ENCODE measurements around the gene DLGAP3. TPM values are rescaled to one million over a fixed set of nuclear protein-coding genes. Genes with fewer than 3 reads are reported as not detected.
"Not testable (repeated sequence)": the region's sequence is repeated elsewhere in the genome, so short reads cannot be mapped to it uniquely, and the experiment has no call there.

Gene DLGAP3
- polyA plus RNA-seq, 4 donors: 2.0 to 3.0 (median 2.4) TPM

DNA sequence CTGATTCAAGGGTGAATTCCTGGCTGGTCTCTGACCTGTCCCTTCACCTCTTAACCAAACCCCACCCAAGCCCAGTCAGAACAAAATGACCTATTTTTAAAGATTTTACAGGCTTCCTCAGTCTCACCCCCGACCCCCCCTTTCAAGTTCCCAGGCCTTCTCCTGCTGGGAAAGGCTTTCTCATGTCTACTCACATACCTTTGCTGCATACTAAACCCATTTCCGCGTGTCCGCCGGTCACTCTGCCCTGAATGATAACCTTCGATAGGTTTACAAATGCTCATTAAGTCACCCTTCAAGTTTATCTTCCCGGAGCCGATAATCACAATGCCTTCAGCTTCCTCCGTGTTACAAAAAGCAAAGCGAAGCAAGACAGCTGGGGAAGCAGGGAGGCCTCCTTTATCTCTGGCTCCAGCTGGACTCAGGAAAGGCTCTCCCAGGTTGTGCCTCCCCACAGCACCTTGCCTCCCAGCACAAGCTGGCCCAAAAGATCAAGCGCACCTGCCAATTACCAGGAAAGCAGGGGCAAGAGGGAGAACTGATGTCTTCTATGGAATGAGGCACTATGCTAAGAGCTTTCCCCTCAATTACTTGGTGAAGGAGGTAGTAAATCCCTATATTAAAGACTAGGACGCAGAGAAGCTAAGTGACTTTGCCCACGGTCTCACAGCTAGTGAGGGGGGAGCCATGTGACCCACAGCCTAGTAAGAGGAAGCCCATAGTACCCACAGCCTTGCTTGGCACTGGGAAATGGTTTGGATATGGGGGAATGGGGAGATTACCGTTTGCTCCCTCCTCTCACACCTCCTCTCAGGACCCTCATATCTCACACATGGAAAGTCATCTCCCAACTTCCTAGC, 85.8 kb downstream of the DLGAP3 start:
- no peak for DNase-seq (ENCODE audit: low read depth in 4 of 4, low spot score in 3 of 4)

DNA sequence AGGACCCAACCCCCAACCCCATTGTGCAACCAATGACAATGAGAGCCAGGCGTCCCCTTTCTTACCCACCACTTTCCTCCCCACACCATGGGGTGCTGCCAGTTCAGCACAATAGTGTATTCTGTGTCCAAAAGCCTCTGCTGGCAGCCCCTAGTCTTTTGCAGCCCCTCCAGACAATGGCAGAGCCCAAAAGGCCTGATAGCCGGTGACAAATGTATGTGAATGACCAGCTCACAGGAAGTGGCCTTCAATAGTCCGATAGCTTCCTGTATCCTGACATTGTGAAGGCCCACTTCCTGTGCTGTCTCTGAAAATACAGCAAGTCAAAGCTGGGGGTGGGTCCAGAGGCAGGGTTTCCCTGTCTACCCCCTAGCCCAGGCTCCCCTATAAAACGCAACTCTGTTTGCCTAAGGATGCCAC, 86.5 kb downstream of the DLGAP3 start:
- DNase-seq (ENCODE audit: low read depth in 4 of 4, low spot score in 3 of 4): no peak

DNA sequence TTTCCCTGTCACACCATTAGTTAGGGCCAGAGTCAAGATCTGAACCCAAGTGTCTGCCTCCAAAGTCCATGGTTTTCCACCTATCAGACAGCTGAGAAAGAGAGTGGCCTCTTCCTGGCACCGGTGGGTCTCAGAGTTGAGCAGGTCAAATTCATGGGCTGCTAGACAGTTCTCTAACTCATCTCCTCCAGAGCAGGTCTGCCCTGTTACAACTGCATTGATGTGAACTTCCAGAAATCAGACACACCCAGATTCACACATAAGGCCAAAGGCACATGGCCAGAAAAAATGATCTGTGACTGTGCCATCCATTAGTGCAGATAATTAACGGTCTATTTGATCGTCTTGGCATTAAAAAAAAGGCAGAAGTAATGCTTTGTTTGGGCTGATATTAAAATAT, 87.4 kb downstream of the DLGAP3 start:
- no peak for DNase-seq (ENCODE audit: low read depth in 4 of 4, low spot score in 3 of 4)

DNA sequence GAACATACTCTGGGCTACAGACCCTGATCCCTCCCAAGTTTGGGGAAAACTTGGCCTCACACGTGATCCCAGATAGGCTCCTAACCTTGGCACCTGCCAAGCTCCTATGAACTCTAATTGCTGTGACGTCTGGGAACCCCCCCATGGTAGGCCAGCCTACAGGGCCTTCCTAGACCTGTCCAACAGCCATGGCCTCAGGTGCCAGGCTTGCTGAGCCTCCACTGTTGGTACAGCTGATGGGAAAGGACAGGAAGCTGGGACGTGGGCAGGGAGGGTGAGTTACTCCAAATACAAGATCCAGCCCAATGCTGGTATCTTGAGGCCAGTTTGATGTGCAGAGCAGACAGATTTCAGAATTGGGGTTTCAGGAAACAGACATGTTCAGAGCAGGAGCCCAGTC, 89.0 kb downstream of the DLGAP3 start:
- no peak for DNase-seq (ENCODE audit: low read depth in 4 of 4, low spot score in 3 of 4)

DNA sequence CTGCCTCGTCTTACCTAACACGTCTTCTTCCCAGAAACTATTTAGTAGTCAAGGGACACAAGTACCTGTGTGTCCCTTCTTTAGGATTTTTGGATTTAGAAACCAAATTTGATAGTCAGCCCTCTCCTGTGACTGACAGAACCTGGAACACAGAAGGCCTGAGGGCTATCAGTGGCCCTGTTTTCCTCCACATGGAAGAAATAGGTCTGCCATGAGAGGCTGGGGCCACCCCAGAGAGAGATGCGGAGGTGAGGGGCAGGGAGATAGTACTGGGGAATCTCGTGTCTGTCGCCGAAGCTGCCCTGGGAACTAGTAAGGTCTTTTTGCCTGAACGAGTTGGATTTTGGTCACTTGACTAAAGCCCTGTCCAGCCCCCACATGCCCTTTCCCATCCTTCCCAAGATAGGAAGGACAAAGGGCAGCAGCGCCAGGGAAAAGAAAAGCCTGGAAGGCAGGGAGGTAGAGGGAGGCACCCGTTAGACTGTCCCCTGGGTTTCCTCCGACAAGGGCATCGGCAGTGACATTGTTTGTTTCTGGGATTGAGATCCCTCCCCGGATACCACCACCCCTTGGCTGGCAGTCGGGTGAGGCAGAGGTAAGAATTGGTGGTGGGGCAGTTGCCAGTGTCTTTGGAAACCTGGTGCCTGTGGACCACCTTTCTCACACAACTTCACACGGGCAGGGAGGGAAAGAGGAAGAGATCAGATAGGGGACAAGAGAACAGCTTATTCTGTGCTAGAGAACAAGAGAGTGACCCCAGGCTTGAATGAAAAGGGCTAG, 89.7 kb downstream of the DLGAP3 start:
- DNase-seq (ENCODE audit: low read depth in 4 of 4, low spot score in 3 of 4): no peak

DNA sequence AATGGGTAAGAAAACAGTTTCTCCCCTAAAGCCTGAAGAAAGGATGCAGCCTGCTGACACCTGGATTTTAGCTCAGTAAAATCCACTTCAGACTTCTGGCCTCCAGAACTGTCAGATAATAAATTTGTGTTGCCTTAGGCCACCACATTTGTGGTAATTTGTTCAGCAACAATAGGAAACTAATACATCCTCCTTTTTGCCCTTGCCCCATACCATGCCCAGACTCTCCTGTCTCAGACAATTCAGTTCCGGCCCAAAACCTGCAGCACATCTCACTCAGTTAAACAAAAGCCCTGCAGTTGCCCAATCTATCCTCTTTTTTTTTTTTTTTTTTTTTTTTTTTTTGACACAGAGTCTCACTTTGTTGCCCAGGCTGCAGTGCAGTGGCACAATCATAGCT, 95.7 kb downstream of the DLGAP3 start:
- no peak for DNase-seq (ENCODE audit: low read depth in 4 of 4, low spot score in 3 of 4)

DNA sequence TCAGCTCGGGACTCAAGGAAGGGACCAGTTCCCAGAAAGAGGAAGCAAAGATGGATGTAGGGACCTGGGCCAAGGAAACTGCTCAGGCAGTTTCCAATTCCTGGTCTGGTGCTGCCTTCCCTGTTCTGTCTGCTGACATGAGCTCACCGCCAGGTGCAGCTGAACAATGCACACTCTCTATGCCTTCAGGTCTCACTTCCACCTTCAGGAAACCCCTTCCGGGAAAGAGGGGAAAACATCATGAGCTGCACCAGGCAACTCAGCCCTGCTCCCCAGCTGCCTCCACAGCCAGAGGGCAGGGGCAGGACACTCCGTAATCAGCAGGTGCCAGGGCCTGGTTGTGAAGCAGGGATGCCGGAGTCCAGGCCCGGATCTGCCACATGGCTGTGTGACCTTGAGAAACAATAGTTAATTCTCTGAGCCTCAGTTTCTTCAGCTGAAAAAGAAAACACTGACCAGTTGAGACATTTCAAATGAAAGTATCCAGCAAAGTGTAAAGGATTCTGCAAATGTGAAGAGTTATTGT, 97.7 kb downstream of the DLGAP3 start:
- no peak for DNase-seq (ENCODE audit: low read depth in 4 of 4, low spot score in 3 of 4)

DNA sequence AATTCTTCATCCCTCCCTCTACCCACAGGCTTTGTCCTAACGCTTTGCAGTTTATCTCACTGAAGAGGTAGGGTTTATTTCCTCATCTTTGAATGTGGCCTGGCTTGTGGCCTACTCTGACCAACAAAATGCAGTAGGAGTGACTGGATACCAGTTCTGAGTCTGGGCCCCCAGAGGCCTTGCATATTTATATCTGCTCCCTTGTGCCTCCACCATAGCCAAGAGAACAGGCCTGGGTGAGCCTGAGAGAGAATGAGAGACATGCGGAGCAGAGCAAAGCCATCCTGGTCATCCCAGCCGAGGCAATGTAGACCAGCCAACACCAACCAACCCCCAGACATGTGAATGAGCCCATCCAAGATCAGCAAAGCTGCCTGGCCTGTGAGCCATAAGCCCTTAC, 100.2 kb downstream of the DLGAP3 start:
- no peak for DNase-seq (ENCODE audit: low read depth in 4 of 4, low spot score in 3 of 4)

DNA sequence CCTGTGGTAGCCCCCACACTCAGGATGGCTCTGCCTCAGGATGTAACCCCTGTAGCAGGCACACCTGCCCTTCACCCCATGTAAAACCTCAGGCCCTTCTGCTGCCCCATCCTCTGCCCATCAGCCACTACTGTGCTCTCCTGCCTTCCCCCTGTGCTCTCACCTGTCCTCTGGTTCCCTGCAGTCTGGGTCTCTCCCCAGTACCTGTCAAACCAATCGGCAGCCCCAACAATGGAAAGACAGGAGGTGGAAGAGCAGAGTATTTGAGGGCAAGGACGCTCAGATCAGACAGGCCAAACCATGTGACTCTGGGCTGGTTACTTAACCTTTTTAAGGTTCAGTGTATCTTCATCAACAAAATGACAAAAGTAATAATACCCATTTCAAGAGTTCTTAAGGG, 100.8 kb downstream of the DLGAP3 start:
- DNase-seq (ENCODE audit: low read depth in 4 of 4, low spot score in 3 of 4): no peak

DNA sequence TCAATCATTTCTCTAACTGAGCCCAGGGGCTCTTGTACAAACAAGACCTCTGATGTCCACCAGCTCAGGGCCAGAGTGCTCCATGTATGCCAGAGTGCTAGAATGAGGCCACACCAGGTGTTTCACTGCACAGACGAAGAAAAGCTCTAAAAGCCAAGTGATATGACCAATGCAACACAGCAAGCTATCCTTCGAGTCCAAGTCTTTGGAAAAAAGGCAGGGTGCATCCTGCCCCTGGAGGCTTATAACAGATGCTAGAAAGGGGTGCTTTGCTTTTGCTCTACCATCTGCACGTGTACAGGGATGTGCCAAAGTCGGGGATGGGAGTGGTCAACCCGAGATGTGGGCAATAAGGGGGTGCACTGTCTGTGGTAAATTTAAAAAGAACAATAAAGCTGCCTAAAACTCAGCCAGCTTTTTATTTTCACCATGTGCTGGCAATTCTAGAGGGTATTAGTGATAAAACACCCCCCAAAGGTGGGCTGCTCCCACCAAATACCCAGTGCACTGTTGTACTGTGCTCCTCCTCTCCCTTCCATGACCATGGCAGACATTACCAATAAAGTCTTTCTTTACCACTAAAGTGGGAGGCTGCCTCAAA, 102.0 kb downstream of the DLGAP3 start:
- no peak for DNase-seq (ENCODE audit: low read depth in 4 of 4, low spot score in 3 of 4)

DNA sequence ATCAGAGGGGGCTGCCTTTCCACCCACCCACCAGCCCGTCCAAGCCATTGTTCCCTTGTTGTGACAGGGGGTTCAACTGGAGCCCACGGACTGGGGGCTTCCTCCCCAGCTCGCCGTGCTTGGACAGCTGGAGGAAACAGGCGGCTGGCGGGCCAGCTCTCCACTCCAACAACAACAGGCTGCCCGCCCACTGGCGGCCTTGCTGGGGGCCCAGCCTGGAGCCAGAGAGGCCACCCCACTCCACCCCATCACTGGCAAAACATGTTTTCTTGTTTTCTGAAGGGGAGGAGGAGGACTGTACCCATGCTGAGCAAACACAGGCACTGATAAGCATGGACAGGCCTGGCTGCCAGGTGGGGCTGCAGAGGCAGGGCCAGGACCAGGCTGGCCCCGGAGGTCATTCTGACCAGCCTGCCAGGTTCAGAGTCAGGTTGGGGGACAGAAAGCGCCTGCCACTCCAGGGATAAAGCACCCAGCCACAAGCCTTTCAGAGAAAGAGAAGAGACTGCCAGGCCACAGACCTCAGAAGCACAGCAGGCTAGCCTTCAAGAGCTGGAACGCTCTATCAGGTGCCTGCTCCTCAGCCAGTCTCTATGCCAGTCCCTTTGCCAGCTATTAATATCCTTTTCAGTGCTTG, 103.9 kb downstream of the DLGAP3 start:
- no peak for DNase-seq (ENCODE audit: low read depth in 4 of 4, low spot score in 3 of 4)

DNA sequence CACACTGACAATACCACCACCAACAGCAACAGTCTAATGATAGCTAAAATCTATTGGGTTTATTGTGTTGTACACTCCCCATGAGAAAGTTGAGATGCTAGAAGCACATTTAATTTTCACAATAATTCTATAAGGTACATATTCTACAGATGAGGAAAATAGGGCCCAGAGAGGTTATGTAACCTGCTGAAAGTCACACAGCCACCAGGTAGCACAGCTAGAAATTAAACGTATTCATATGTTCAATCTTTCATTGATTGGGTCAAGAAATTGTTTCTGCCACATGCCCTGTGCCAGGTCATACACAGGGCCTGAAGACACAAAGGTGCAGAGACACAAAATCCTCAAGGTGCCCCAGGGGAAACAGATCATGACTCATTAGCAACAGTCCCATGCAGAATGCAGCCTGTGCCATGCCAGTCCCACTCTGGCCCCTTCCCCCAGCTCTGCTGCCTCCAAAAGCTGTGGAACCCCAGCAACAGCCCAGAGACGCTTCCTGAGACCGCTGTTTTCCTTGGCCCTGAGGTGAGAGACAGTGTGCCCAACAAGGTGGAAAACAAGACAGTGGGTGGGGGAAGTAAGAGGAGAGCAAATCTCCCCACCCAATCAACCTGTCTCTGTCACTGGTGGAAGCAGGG, 104.5 kb downstream of the DLGAP3 start:
- no peak for DNase-seq (ENCODE audit: low read depth in 4 of 4, low spot score in 3 of 4)

DNA sequence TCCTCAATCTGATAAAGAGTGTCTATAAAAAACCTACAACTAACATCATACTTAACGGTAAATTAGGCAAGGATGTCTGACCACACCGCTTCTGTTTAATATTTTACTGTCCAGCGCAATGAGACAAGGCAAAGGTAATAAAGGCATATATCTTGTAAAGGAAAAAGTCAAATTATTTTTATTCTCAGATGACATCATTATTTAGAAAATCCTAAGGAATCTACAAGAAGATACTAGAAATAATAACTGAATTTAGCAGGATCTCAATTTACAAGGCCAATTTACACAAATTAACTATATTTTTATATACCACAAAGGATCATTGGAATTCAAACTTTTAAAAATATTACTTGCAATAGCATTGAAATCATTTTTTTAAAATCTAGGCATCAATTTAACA, 107.2 kb downstream of the DLGAP3 start:
- DNase-seq (ENCODE audit: low read depth in 4 of 4, low spot score in 3 of 4): no peak

DNA sequence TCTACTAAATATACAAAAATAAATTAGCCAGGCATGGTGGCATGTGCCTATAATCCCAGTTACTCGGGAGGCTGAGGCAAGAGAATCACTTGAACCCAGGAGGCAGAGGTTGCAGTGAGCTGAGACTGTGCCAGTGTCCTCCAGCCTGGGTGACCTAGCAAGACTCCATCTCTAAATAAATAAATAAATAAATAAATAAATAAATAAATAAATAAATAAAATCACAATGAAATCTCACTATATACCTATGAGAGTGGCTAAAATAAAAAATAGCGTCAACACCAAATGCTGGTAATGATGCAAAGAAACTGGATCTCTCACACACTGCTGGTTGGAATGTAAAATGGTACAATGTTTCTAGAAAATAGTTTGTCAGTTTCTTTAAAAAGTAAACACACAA, 110.6 kb downstream of the DLGAP3 start:
- DNase-seq (ENCODE audit: low read depth in 4 of 4, low spot score in 3 of 4): not testable (repeated sequence)

DNA sequence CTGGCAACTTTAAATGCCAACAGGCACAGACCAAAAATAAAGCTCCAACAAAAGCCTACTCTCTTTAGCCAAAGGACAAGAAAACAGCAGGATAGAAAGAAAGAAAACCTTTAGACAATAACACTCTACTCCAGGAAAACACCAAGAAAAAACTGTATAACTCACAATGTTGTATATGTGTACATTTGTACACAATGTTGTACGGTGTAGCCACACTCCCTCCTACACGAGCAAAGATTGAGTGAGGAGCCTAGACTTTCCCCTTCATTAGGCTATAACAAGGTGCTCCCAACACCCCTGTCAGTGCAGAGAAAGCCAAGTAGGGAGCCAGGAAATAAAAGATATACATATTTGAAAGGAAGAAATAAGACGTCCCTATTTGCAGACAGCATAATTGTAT, 112.7 kb downstream of the DLGAP3 start:
- no peak for DNase-seq (ENCODE audit: low read depth in 4 of 4, low spot score in 3 of 4)

DNA sequence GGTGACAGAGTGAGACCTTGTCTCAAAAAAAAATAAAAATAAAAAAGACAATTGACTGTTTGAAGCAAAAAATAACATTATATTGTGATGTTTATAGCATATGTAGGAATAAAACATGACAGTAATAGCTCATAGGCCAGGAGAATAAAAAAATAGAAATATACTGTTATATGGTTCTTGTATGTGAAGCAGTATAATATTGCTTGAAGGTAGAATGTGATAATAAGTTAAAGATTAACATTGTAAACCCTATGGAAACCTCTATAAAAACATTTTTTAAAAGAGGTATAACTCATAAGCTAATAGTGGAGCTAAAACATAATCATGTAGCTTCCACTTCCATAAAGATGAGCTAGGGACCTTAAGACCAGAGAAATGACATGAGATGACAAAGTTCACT, 113.1 kb downstream of the DLGAP3 start:
- no peak for DNase-seq (ENCODE audit: low read depth in 4 of 4, low spot score in 3 of 4)
